GM15510 (cell line): ENCODE data around the gene DYRK1B.

Experiments used
- POLR2A ChIP-seq: IDR thresholded peaks from 3 replicates; pipeline ENCODE4 v1.6.1; 2011; ENCODE audit warnings: borderline replicate concordance; ENCODE audit not compliant: insufficient read length; ENCODE audit errors: extremely low read depth

Gene DYRK1B

GRCh38 chr19:39780894-39781293, 53.1 kb downstream of the DYRK1B start:
- no peak for TF ChIP-seq POLR2A

GRCh38 chr19:39778763-39779162, 55.2 kb downstream of the DYRK1B start, which contains the start of gene LEUTX:
Gene LEUTX (plus strand): TSS chr19:39778854. CDS start chr19:39778921, 67 bp downstream.
- TF ChIP-seq POLR2A: no peak
